GM18507 (cell line): ENCODE data around the gene WNT7B.

Experiments used
- DNase-seq: peaks from one replicate; pipeline ENCODE4 v3.0.0; 2011; ENCODE audit warnings: low read depth; ENCODE audit not compliant: insufficient read length; ENCODE audit errors: extremely low spot score
- FAIRE-seq: peaks from 2 replicates; lab custom pipeline; 2011; peaks lifted over from hg19 to GRCh38; lab: Jason Lieb, UNC

Gene WNT7B

GRCh38 chr22:45917700-45918458, 59.1 kb downstream of the WNT7B start:
- DNase-seq (no peak), FAIRE-seq (no peak)

DNA sequence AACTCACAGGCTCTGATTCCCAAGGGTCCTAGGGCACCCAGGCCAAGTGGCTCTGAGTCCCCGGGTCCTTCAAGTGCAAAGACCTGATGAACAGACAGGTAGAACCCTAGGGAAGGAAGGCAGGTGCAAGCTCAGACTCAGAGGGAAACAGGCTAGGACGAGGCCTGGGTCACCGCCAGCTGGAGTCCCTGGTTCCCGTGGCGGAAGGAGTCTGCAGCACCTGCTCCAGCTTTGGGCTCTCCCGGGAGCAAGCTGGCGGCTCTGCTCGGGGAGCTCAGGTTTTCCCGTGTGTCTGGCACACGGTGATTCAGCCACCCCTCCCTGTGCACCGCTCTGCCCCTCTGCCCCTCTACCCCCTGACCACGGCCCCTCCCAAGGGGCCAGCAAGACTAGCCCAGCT, 59.8 kb downstream of the WNT7B start:
- DNase-seq (no peak), FAIRE-seq (no peak)

DNA sequence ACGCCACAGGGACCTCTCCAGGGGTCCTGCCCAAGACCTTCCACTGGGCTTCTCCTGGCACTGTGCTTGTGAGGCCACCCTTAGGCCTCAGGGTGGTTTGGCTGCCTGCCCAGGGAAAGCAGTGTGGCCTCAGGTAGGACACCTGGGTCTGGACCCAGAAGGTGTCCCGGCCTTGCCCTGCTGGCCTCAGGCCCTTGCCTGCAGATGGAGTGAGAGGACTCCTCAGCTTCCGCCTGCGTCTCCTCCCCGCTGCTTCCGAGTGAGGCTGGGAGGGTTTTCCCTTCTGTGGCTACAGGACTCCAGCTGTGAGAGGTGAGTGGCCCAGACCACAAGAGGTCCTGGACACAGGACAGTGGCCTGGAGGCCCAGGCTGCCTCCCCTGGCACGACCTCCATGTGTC, 60.4 kb downstream of the WNT7B start:
- FAIRE-seq (no peak), DNase-seq (no peak)

GRCh38 chr22:45915841-45916240, 61.1 kb downstream of the WNT7B start:
- DNase-seq (no peak), FAIRE-seq (no peak)

DNA sequence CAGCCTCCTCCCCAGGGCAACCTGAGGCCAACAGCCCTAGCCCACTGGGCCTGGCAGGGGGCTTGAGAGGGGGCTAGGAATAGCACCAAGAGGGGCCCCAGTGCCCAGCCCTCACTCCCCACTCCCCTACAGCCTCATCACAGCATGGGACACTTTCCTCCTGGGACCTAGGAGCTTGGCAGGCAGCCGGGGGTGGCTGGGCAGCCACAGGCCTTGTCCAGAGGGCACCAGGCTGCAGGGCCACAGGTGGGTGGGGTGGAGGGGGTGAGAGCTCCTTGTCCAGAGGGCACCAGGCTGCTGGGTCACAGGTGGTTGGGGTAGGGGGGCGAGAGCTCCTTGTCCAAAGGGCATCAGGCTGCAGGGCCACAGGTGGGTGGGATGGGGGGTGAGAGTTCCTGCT, 61.8 kb downstream of the WNT7B start:
- FAIRE-seq, result no peak
- DNase-seq, result no peak

- DNase-seq (no peak), FAIRE-seq (no peak)
These were observed 62.7 kb downstream of the WNT7B start for GRCh38 chr22:45914309-45914708.

GRCh38 chr22:45912910-45913309, 64.1 kb downstream of the WNT7B start:
- no peak for DNase-seq
- FAIRE-seq, result no peak

DNA sequence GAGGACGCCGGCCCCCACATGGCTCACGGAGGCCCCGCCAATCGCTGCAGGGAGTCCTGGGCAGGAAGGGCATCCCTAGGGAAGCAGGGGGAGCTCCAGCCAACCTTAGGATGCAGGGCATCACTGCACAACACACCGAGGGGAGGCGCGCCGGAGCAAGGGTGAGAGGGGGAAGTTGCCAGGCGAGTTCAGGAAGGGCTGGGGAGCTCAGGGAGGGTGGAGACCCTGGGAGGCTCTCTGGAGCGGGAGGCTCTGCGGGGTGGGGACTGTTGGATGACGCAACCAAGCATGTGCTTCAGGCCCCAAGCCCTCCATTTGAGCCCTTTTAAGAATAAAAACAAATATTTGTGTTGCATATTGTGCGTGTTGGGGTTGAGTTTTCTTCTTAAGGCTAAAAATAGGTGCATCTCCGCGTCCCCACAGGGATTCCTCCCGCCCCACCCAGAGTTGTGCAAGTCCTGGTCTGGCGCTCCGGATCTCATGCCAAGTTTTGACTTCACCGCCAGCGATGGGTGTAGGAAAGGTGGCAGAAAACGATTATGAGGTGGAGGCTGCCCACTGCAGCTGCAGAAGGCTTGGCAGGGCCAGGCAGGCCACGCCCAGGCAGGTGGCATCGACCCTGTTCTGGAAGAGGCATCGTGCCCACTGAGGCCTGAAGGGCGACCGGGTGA, 65.2 kb downstream of the WNT7B start:
- no peak for FAIRE-seq
- no peak for DNase-seq

DNA sequence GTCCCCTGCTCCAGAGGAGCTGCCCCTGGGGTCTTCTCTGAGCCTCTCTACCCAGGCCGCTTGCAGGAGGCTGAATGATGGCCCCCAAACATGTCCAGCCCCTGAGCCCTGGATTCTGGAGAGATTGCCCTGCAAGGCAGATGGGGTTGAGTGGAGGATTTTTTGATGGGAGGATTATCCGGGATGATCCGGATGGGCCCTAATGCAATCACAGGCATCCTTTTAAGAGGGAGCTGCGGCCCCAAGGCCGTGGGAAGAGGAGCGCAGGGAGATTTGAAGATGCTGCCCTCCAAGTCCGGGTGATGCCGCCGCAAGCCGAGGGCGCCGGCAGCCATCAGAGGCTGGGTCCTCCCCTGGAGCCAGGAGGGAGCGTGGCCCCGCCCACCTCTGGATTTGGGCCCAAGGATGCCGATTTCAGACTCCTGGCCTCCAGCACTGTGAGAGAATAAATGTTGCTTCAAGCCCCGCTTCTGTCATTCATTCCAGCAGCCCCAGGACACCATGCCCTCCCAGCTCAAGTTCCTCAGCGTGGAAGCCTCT, 66.0 kb downstream of the WNT7B start:
- FAIRE-seq (no peak), DNase-seq (no peak)

- DNase-seq (no peak), FAIRE-seq (no peak)
These were observed 68.0 kb downstream of the WNT7B start for GRCh38 chr22:45908961-45909360.

DNA sequence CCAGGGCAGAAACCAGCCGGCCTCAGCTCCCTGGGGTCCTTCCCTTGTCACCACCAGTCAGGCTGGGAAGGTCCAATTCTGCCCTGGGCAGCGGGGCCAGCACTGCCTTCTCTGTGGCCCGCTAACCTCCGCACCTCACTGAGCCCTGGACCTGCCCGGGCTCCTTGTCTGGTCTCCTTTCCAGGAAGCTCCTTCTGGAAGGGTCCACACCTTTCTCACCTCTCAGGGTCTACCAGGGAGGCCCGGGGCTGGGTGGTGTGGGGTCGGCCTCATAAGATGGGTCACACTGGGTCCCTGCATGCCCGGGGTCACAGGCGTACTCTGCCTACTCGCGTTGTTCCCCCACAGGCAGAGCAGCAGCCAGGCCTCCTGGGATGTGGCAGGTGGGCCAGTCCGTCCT, 69.0 kb downstream of the WNT7B start:
- no peak for FAIRE-seq

DNA sequence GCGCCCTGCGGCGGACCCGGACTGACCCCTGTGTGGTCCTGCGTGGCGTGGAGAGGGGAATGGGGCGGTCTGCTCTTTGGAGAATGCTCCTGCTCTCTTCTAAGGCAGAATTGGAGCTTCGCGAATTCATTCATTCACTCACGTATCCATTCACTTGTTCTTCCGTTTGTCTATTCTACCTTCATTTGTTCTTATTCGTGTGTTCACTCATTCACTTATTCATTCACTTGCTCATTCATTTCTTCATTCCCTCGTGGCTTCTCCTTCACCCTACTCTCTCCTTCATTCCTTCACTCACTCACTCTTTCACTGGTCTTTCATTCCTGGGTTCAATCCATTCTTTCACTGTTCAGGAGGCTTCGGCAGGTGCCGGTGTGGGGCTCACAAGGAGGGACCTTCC, 69.6 kb downstream of the WNT7B start:
- no peak for DNase-seq
- FAIRE-seq, result no peak

More for the DNA sequence above, 69.0 kb downstream of the WNT7B start:
- no peak for DNase-seq

DNA sequence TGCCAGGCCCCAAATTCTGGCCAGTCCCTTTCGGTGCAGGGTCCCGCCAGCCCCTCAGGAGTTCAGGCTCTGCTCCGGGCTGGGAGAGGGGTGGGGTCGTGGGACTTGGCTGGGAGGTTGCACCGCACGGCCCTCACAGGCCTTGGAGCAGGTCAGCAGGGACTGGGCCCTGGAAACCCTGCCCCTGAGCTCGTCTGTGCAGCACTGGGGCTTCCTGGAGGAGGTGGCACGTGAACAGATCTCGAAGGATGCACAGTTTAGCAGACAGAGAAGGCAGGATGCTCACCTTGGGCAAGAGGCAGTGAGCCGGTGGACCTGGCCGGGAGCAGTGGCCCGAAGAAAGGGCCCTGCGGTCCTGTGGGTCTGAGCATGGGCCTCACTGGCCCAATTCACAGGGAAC, 70.0 kb downstream of the WNT7B start:
- DNase-seq (no peak), FAIRE-seq (no peak)

DNA sequence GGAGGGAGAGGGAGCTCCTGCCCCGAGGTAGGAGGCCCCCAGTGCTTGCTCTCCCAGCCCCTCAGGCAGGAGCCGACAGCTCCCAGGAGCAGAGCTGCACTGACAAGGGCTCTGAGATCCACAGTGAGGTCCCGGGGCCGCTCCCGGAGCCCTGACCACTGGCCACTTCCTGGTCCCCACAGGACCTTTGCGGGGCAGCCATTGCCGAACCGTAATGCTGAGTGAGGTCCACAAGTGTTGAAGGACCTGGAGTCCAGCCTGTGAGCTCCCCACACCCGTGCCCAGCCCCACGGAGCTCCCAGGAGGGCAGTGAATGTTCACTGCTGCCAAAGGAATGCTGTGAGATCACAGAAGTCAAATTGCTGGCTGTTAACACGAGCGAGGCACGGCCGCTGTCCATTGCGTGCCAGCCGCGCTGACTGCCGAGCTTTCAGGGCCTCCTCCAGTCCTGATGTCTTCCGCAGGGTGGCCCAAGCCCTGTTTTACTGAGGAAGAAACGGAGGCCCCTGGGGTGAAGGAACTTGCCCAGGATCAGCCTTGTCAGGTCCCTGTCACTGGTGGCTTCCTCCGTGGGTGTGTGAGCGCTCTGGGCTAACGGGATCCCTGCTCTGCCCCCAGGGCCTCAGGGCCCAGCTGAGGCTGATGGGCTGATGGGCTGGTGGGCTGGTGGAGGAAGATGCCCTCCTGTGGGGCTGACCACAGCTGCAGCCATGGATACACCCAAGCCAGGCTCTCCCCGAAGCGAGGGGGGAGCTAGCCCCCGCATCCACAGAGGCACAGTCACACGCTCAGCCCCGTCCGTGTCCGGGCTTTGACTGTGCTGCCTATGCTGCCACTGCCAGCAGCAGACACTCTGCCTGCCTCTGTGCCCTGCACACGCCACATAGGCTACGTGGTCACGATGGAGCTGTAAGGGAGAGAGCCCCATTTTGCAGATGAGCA, 70.8 kb downstream of the WNT7B start:
- DNase-seq (no peak), FAIRE-seq (no peak)

DNA sequence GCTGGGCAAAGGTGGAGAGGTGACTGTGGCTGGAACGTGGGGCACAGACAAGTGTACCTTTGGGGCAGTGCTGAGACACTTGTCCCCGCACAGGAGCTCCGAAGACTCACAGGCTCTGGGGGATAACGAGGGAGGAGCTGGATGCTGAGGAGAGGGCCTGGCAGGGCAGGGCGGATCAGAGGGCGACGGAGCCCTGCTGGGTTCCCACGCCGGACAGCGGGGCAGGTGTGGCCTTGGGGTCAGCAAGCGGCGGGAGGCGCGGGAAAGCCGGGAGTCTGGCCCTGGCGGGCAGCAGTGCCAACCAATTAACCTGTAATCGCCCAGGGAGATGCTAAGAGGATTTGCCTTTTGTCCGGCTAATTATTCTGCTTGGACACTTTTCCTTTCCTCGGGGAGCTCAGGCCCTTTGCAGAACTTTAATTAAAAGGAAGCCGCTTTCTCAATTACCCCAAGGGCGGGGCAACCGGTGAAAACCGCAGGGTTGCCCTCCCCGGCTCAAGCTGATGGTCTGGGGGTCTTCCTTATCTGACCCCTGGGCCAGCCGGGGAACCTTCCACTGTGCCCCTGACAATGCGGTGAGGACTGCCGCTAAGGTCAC, 71.5 kb downstream of the WNT7B start:
- DNase-seq (no peak), FAIRE-seq (no peak)

DNA sequence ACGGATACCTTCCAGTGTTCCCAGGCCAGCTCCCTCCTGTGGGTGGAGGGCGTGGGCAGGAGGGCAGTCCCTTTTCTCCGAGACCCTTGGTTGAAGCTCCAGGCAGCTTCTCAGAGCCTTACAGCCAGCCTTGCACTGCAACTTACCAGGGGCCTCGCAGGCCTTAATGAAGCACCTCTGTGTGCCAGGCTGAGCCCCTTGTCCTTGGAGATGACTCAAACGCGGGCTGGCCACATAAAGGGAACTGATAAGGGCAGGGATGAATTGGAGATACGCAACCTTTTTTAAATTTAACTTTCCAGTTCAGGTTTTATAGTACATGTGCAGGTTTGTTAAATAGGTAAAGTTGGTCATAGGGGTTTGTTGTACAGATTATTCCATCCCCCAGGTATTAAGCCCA, 72.7 kb downstream of the WNT7B start:
- no peak for DNase-seq
- no peak for FAIRE-seq

DNA sequence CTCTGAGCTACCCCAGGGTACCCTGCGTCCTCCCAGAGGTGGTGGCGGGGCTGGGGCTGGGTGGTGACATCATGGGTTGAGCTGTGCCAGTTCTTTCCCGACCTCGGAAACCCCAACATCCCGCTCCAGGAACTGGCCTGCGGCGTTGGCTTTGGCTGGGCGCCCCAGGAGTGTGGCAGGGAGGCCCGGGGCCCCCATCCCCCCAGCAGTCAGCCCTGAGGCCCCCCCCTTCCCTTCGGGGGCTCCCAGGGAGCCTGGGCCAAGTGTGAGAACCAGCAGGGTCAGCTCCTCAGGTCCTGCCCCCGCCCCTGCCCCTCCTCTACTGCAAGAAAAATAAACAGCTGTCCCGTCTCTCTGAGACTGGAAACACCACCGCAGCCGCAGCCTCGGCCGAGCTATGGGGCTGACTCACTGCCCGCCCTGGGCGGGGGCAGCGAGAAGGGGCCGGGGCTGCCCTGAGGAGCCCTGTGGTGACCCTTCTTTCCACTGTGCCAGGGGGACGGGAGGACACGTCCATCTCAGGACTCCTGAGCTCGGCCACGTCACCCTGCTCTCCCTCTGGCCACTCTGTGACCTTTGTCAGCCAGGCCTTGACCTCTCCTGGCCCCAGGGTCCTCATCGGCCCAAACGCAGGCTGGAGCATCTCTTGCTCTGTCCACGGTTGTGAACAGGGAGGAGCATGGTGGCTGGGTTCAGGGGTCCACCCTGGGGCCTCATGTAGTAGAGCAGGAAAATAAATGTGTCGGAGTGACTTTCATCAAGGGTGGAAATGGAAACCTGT, 73.4 kb downstream of the WNT7B start:
- FAIRE-seq (no peak), DNase-seq (no peak)

DNA sequence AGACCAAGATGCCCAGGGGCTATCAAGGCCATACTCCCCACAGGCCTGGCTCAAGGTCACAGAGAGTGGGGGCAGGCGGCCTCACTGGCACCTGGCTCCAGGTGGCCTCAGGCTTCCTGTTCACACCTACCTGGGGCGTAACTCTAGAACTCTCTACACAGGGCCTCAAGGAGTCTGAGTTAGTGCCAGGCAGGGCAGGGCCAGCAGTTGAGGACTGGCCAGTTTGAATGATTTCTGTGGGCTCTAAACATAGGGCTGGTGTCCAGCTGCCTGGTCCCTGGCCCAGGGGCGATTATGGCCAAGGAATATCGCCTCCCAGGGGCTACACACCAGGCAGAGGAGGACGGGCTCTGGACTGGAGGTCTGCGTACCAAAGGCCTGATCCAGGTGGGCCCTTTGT, 79.2 kb downstream of the WNT7B start:
- no peak for FAIRE-seq
- no peak for DNase-seq

GRCh38 chr22:45896964-45897538, 79.9 kb downstream of the WNT7B start:
- no peak for FAIRE-seq
- no peak for DNase-seq
